Measurements from ENCODE around the gene GIPR. TPM values are rescaled to one million over a fixed set of nuclear protein-coding genes. Genes with fewer than 3 reads are reported as not detected.
A peak's percentile ranks its signal among the peaks of the same experiment; 100 is the strongest.

The GIPR gene
- polyA plus RNA-seq, 1 of the 3 experiments (the other 2 are of a cell fraction): 1.4 TPM

DNA sequence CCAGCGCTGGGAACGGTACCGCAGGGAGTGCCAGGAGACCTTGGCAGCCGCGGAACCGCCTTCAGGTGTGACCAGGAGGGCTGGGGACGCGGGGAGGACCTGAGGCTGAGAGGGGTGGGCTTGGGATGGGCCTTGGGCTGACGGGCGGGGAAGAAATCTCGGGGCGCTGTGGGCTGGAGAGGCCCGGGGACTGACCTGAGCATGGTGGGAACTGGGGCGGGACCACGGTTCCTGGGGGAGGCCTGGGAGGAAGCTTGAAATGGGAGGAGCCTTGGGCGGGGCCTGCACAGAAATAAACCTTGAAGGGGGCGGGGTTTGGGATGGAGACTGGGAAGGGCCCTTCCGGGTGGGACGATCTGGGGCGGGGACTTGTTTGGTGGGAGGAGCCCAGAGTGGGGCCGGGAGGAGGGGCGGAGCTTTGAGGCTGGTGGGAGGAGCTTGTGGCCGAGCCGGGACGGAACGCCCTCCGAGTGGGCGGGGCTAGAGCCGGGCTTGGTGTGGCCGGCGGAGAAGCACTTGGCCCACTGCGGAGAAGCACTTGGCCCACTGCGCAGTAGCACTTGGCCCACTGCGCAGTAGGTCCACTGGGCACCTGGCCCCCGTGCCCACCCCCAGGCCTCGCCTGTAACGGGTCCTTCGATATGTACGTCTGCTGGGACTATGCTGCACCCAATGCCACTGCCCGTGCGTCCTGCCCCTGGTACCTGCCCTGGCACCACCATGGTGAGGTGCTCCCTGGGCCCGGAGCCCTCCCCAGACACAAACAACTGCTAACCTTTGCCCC is 2.8 kb downstream of the GIPR start:
- CTCF ChIA-PET: interaction anchor here (1.0 to 7.9 kb wide), 8 partner anchors 10 to 231 kb away, joined by 3 to 52 read pairs (median 4); partner anchors contain the start of genes QPCTL and SNRPD2
- Histone ChIP-seq H3K4me3 (ENCODE audit: low read depth in 2 of 2, low read length in 1 of 2) (peak overlapping the region in 1 of 2 experiments; percentile 30; a peak in 1 of 4 replicates), H3K9me2 (no peaks in the 10 kb centered on the region), H3K4me2 (no peak overlapping the region; the same call in 1 of the 2 replicates), H3K79me2 (ENCODE audit: insufficient read depth) (no peaks in the 10 kb centered on the region), H3K9ac (no peak overlapping the region), H3K4me1 (ENCODE audit: control insufficient read depth in 1 of 2, insufficient read depth in 2 of 2, low read depth in 1 of 2, low read length in 1 of 2) (peaks cover 4 to 15% of the 10 kb centered on the region in 2 experiments; a peak in 2 of 4 replicates), H3F3A (replicated peaks; ENCODE audit: insufficient read depth) (peaks cover 4% of the 10 kb centered on the region), H3K27me3 (ENCODE audit: insufficient read depth) (no peaks in the 10 kb centered on the region), H4K20me1 (ENCODE audit: insufficient read depth) (no peaks in the 10 kb centered on the region), H2AFZ (ENCODE audit: low read depth) (peak overlapping the region; percentile 56; the same call in 1 of the 2 replicates), H3K9me3 (no peaks in the 10 kb centered on the region), H3K36me3 (replicated peaks in 1 of 2; ENCODE audit: control insufficient read depth in 1 of 2, insufficient read depth in 2 of 2, low read length in 1 of 2) (no peaks in the 10 kb centered on the region), H3K27ac (ENCODE audit: low read depth in 2 of 2, low read length in 1 of 2) (no peak overlapping the region; a peak in 1 of 4 replicates)
- 31% methylated on average over 13 of the region's 42 CpGs for WGBS (ENCODE audit: low lambda C conversion rate)
- TF ChIP-seq NRF1 (IDR thresholded peaks at IDR 0.05; ENCODE audit: low read depth, low read length) (no peak), ELF1 (IDR thresholded peaks at IDR 0.05) (peak; percentile 27; the same call in 1 of the 2 replicates), GABPA (IDR thresholded peaks at IDR 0.05; ENCODE audit: low read depth) (no peak)
- TF ChIP-seq, protein P1, sequence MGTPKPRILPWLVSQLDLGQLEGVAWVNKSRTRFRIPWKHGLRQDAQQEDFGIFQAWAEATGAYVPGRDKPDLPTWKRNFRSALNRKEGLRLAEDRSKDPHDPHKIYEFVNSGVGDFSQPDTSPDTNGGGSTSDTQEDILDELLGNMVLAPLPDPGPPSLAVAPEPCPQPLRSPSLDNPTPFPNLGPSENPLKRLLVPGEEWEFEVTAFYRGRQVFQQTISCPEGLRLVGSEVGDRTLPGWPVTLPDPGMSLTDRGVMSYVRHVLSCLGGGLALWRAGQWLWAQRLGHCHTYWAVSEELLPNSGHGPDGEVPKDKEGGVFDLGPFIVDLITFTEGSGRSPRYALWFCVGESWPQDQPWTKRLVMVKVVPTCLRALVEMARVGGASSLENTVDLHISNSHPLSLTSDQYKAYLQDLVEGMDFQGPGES (IDR thresholded peaks at IDR 0.05; ENCODE audit: low read depth, low read length): no peak
- POLR2A ChIA-PET: interaction anchor here (0.6 to 1.6 kb wide), 5 partner anchors 13 to 192 kb away, joined by 3 to 8 read pairs (median 4); partner anchors contain the start of genes QPCTL and SNRPD2
- peak; percentile 99 for DNase-seq

DNA sequence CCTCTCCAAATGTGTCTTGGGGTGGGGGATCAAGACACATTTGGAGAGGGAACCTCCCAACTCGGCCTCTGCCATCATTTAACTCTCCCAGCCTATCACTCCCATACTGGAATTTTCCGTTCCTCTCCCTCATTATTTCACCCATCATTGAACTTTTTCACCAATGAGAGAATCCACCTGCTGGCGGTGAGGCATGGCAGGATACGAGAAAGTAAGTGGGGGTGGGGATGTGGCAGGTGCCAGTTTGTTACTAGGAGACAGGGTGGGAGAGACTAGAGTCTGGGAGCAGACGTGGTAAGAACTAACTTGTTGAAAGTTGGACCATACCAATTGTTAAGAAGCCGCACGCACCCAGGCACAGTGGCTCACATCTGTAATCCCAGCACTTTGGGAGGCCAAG is 6.9 kb downstream of the GIPR start:
- Histone ChIP-seq H2AFZ (ENCODE audit: low read depth) (no peak overlapping the region), H3K4me3 (ENCODE audit: low read depth in 2 of 2, low read length in 1 of 2) (no peak overlapping the region), H3K9me2 (no peaks in the 10 kb centered on the region), H3K79me2 (ENCODE audit: insufficient read depth) (no peaks in the 10 kb centered on the region), H3K4me2 (no peak overlapping the region), H3K4me1 (ENCODE audit: control insufficient read depth in 1 of 2, insufficient read depth in 2 of 2, low read depth in 1 of 2, low read length in 1 of 2) (peaks cover 0 to 17% of the 10 kb centered on the region in 2 experiments; a peak in 1 of 4 replicates), H4K20me1 (ENCODE audit: insufficient read depth) (no peaks in the 10 kb centered on the region), H3K27me3 (ENCODE audit: insufficient read depth) (no peaks in the 10 kb centered on the region), H3K9ac (no peak overlapping the region), H3K27ac (ENCODE audit: low read depth in 2 of 2, low read length in 1 of 2) (no peak overlapping the region), H3K9me3 (no peaks in the 10 kb centered on the region), H3F3A (replicated peaks; ENCODE audit: insufficient read depth) (peaks cover 11% of the 10 kb centered on the region), H3K36me3 (replicated peaks in 1 of 2; ENCODE audit: control insufficient read depth in 1 of 2, insufficient read depth in 2 of 2, low read length in 1 of 2) (no peaks in the 10 kb centered on the region)
- 89% methylated on average over 7 of the region's 7 CpGs for WGBS (ENCODE audit: low lambda C conversion rate)
- TF ChIP-seq MXI1 (IDR thresholded peaks at IDR 0.05; ENCODE audit: low read depth, low read length): no peak
- TF ChIP-seq, protein P2, sequence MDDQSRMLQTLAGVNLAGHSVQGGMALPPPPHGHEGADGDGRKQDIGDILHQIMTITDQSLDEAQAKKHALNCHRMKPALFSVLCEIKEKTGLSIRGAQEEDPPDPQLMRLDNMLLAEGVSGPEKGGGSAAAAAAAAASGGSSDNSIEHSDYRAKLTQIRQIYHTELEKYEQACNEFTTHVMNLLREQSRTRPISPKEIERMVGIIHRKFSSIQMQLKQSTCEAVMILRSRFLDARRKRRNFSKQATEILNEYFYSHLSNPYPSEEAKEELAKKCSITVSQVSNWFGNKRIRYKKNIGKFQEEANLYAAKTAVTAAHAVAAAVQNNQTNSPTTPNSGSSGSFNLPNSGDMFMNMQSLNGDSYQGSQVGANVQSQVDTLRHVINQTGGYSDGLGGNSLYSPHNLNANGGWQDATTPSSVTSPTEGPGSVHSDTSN (IDR thresholded peaks at IDR 0.05): no peak
- CTCF ChIA-PET: no interaction called here
- POLR2A ChIA-PET: no interaction called here
- no peak for DNase-seq

DNA sequence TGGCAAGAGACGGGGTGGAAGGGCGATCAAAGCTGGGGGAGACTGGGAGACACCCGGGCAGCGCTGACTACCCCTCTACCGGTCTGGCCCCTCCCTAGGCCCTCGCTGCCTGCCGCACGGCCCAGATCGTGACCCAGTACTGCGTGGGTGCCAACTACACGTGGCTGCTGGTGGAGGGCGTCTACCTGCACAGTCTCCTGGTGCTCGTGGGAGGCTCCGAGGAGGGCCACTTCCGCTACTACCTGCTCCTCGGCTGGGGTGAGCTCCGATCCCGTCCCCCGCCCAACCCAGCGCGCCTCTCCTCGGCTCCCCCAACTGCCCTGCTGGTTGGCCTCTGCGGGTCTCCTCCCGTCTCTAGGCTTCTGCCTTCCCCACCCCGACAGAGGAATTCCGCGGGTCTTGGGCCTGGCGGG is 8.8 kb downstream of the GIPR start:
- Histone ChIP-seq H3K4me3 (ENCODE audit: low read depth in 2 of 2, low read length in 1 of 2) (peak overlapping the region in 1 of 2 experiments; percentile 19; a peak in 1 of 4 replicates), H3F3A (replicated peaks; ENCODE audit: insufficient read depth) (peaks cover 10% of the 10 kb centered on the region), H3K79me2 (ENCODE audit: insufficient read depth) (no peaks in the 10 kb centered on the region), H3K9me3 (no peaks in the 10 kb centered on the region), H3K9ac (no peak overlapping the region), H3K9me2 (no peaks in the 10 kb centered on the region), H2AFZ (ENCODE audit: low read depth) (no peak overlapping the region), H3K27ac (ENCODE audit: low read depth in 2 of 2, low read length in 1 of 2) (no peak overlapping the region), H3K36me3 (replicated peaks in 1 of 2; ENCODE audit: control insufficient read depth in 1 of 2, insufficient read depth in 2 of 2, low read length in 1 of 2) (no peaks in the 10 kb centered on the region), H3K4me2 (peak overlapping the region; percentile 24; the same call in 1 of the 2 replicates), H3K27me3 (ENCODE audit: insufficient read depth) (no peaks in the 10 kb centered on the region), H3K4me1 (ENCODE audit: control insufficient read depth in 1 of 2, insufficient read depth in 2 of 2, low read depth in 1 of 2, low read length in 1 of 2) (peaks cover 0 to 11% of the 10 kb centered on the region in 2 experiments; a peak in 1 of 4 replicates), H4K20me1 (ENCODE audit: insufficient read depth) (no peaks in the 10 kb centered on the region)
- DNase-seq: no peak
- ChIA-PET CTCF (interaction anchor here (0.6 to 9.0 kb wide), 12 partner anchors 8 to 237 kb away, joined by 3 to 106 read pairs (median 6); partner anchors contain the start of genes FBXO46, QPCTL and SNRPD2), POLR2A (interaction anchor here (3.8 kb wide), 1 partner anchor 15 kb away, joined by 16 read pairs; the partner anchor contains the start of genes QPCTL and SNRPD2)
- TF ChIP-seq, protein P2 (IDR thresholded peaks at IDR 0.05): no peak
- TF ChIP-seq, protein P3, sequence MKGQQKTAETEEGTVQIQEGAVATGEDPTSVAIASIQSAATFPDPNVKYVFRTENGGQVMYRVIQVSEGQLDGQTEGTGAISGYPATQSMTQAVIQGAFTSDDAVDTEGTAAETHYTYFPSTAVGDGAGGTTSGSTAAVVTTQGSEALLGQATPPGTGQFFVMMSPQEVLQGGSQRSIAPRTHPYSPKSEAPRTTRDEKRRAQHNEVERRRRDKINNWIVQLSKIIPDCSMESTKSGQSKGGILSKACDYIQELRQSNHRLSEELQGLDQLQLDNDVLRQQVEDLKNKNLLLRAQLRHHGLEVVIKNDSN (IDR thresholded peaks at IDR 0.05; ENCODE audit: borderline replicate concordance, low read depth): no peak
- no peak for TF ChIP-seq RCOR1 (IDR thresholded peaks at IDR 0.05; ENCODE audit: low read length)
- TF ChIP-seq, protein P4, sequence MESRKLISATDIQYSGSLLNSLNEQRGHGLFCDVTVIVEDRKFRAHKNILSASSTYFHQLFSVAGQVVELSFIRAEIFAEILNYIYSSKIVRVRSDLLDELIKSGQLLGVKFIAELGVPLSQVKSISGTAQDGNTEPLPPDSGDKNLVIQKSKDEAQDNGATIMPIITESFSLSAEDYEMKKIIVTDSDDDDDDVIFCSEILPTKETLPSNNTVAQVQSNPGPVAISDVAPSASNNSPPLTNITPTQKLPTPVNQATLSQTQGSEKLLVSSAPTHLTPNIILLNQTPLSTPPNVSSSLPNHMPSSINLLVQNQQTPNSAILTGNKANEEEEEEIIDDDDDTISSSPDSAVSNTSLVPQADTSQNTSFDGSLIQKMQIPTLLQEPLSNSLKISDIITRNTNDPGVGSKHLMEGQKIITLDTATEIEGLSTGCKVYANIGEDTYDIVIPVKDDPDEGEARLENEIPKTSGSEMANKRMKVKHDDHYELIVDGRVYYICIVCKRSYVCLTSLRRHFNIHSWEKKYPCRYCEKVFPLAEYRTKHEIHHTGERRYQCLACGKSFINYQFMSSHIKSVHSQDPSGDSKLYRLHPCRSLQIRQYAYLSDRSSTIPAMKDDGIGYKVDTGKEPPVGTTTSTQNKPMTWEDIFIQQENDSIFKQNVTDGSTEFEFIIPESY (IDR thresholded peaks at IDR 0.05; ENCODE audit: borderline replicate concordance, low read depth): no peak
- 33% methylated on average over 3 of the region's 28 CpGs for WGBS (ENCODE audit: low lambda C conversion rate)
